Fibroblast of skin of scalp (primary cell): Measurements from ENCODE around the gene ILF2. TPM values are rescaled to one million over a fixed set of nuclear protein-coding genes. Genes with fewer than 3 reads are reported as not detected.
A peak's percentile ranks its signal among the peaks of the same experiment; 100 is the strongest.
"Not testable (repeated sequence)": the region's sequence is repeated elsewhere in the genome, so short reads cannot be mapped to it uniquely, and the experiment has no call there.

Experiments
- DNase-seq: peaks from one replicate; pipeline ENCODE4 v3.0.0-alpha.2; 2013
- polyA plus RNA-seq, 2 experiments: library from polyadenylated mRNA; unstranded; fragments of 120-200 nt; gene quantifications; one replicate each; pipeline ENCODE4 v1.2.1, GENCODE V29; 2013; ENCODE audit not compliant: insufficient read length in 2 of 2

The ILF2 gene
- polyA plus RNA-seq (2013, experiment 1 of 2; ENCODE audit: insufficient read length), result 192 TPM
- 188 TPM for polyA plus RNA-seq (2013, experiment 2 of 2; ENCODE audit: insufficient read length)

DNA sequence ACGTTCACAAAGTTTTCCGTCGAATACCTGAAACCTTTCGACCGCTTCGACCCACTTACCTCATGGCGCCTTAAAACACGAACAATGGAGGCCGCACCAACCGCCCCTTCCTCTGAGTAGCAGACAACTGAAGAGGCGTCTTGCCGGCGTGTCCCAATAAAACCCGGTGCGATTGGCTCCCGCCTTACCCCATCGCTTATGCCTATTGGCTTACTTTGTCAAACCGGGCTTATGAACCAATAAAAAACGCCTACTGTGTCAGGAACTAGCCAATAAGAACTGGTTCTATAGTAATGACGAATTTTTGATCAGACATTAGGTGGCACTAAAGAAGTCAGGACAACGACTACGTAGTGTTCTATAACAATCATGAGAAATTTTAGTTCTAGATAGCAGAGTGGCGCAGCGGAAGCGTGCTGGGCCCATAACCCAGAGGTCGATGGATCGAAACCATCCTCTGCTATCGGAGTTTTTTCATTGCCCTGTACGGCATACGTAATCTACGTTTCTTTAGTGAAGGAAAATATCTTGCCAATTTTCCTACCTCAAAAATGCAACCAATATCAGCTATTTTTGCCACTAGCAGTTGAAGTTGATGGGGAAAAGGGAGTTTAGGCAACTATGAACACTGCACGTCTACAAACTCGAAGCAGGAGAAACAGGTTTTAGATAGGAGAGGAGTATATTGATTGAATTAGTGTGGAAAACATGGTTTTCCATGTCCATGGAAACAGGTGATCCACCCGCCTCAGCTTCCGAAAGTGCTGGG, at the start of gene ILF2:
ILF2 (minus strand) TSS at position 135 of the 769 bp plus-strand sequence; CDS start at position 64, 71 bp downstream.
- DNase-seq, result peak; percentile 100

DNA sequence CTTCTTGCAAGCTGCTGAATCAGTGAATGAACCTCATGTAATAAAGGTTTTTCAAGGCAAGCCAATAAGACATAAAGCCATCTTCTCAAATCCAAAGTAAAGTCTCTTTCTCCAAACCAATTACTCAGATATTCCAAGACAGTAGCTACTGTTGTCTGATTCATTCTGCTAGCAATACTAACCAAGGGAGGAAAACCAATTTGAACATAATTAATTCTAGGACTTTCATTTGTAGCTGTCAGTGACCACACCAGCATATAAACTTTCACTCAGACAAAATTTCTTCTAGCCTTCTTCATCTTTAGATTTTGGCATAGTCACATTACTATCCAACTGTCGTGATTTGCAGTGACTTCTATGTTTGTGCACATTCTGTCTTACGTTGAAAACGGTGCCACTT, 46.5 kb upstream of the ILF2 start:
- DNase-seq, result no peak

DNA sequence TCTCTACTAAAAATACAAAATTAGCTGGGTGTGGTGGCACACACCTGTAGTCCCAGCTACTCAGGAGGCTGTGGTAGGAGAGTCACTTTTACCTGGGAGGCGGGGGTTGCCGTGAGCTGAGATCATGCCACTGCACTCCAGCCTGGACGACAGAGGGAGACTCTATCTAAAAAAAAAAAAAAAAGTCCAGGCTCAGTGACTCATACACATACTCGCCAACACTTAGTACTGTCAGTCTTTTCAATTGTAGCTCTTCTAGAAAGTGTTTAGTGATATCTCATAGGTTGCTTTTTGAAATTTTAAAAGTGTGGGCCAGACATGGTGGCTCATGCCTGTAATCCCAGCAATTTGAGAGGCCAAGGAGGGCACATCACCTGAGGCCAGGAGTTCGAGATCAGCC, 45.4 kb upstream of the ILF2 start:
- DNase-seq, result not testable (repeated sequence)

DNA sequence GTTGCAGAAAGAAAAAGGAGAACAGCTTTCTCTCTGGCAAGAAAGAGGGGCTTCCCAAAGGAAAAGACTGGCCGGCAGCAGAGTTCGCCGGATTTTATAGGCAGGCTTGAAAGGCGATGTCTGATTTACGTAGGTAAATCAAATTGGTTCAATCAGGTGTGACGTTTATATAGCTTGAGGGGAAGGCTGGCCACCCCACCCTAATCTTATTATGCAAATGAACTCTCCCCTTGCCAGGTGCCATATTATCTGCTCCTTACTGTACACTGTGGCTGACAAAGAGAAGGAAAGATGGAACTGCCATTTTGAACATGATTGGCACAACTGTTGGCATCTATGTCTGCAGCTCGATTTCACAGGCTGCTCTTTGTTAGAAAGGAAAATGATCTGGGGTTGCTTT, 40.2 kb upstream of the ILF2 start:
- no peak for DNase-seq

DNA sequence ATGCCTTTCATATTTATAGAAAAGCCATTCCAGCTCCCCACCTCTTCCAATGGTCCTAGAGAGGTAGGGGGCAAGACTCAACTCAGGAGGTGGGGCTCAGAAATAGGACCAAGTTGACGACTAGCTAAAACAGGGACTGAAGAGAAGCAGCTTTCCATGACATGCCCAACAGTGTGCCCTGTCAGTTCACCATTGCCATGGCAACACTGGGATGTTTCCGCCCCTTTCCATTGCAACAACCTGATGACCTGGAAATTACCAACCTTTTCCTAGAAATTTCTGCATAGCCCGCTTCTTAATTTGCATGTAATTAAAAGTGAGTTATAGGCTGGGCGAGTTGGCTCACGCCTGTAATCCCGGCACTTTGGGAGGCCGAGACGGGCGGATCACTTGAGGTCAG, 34.7 kb upstream of the ILF2 start:
- no peak for DNase-seq

DNA sequence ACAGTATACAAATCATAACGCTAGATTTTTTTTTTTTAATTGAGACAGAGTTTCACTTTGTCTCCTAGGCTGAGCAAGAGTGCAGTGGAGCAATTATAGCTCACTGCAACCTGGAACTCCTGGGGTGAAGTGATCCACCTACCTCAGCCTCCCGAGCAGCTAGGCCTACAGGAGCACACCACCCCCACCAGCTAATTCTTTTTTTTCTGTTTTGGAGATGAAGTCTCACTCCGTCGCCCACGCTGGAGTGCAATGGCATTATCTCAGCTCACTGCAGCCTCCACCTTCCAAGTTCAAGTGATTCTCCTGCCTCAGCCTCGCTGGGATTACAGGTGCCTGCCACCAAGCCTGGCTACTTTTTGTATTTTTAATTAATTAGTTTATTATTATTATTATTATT, 29.0 kb upstream of the ILF2 start:
- DNase-seq, result no peak

DNA sequence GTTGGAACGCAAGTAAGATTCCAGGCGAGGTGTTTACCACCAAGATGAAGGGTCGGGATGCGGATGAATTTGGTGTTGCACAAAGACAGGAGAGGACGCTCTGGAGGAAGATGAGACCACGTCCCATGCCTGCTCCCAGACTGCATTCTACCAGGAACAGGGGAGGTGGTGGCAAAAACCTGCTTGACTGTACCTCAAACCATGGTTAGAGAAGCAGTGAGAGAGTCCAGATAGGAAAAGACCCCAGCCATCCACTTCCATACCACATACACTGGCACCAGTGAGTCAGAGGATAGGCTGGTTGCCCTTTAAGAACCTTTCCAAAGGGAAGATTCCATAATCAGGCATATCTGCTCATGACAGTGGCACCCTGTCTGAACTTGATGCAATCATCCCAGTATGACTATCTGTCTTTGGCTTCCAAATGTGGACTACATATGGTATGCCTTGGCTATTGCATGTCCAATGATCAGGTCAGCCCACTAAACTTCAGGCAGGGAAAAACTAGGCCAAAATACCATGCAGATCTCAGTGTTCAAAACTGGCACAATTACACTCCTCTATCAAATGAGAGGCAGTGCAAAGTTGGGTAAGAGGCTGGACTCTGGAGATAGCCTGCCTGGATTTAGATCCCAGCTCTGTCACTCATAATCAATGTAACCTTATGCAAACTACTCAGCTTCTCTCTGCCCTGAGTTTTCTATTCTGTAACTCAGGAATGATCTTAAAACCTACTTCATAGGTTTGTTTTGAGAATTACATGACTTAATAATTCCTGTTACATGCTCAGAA, 28.3 kb upstream of the ILF2 start:
- DNase-seq, result peak; percentile 40

DNA sequence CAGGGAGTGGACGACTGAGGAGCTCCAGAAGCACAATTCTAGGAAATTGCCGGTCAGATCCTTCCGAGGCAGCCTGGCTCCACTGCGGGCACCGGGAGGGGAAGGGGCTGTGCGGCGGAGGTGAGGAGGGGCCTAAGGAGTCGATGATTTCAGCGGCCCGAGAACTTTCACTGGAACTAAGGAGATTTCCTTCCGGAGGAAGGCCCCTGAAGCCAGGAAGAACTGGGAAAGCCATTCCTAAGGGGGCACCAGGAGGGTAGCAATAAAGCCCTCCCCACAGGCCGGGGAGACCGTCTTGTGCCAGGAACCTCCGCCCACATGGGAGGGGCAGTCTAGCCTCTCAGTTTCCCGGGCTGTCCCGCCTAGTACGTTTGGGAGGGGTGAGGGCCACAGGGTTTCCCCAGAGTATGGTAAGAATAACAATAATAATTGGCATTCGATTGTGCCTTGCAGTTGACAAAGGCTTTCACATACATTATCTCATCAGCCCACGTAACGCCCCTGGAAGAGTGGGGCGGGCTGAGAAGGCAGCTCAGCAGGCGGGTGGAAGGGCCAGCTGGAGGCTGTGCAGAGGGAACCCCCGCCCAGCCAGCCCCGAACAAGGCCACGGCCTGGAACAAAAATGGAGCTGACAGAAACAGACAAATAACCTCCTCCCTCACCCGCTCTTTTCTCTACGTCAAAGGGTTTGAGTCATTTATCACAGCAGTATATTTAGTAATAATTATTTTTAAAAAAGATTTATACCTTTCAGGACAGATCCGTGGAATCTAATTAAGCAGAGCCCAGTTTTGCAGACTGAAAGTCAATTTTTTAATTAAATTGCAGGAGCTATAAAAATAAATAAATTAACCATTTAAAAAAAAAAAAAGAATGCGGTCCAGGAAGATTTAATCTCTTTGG, 27.5 kb upstream of the ILF2 start:
- peak; percentile 28 for DNase-seq

DNA sequence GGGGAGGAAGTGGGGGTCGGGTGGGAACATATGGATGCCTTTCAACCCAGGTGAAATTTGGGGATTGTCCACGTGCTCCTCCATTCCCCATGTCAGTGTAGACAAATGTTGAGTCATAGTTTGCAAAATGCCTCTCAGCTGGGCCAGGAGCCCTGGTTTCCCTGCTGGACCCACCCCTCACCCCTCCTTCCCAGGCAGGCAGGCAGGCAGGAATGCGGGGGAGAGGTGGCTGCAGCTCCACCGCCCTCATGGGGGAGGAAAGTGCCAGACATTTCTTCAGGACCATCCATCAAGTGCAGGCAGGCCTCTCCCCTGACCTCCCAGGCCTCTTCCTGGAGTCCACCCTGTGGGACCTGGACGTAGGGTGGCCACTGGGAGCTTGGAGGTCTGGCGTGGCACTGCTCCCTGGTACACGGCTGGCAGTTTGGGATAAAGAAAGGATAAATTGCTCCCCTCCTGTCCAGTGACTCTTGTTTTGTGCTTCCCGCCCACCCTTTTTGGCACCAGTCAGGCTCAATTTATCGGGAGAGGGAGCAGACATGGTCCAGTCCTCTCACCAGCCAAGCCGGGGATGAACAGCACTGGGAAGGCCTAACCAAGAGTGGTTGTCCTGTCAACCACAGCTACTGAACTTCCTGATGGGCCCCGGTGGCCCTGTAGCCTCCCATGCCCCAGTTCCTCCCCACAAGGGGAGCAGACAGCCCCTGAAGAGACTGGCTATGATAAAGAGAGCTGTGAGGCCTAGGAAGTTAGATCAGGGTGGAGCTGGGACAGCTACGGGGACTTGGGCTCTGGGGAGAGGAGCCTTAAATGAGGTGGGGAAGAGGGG, 26.6 kb upstream of the ILF2 start:
- no peak for DNase-seq

DNA sequence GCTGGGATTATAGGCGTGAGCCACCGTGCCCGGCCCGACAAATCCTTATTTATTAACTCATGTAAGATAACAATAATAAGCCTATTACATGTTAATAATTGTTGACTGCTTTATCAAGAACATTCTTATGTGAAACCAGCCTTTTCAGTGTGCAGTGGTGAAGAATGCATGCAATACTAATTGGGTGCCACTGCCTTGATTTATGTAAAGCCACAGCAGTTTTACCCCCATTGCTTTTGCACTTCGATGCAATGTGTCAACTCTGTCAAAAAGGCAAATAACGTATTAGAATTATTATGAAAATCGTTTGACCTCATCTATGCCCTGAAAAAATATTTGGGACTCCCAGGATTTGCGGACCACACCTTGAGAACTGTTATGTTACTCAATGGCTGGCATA, 25.9 kb upstream of the ILF2 start:
- no peak for DNase-seq

DNA sequence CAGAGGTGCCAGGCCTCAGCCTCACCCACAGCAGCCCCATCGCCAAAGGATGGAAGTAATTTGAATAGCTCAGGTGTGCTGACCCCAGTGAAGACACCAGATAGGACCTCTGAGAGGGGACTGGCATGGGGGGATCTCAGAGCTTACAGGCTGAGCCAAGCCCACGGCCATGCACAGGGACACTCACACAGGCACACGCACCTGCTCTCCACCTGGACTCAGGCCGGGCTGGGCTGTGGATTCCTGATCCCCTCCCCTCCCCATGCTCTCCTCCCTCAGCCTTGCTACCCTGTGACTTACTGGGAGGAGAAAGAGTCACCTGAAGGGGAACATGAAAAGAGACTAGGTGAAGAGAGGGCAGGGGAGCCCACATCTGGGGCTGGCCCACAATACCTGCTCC, 22.7 kb upstream of the ILF2 start:
- DNase-seq, result no peak

DNA sequence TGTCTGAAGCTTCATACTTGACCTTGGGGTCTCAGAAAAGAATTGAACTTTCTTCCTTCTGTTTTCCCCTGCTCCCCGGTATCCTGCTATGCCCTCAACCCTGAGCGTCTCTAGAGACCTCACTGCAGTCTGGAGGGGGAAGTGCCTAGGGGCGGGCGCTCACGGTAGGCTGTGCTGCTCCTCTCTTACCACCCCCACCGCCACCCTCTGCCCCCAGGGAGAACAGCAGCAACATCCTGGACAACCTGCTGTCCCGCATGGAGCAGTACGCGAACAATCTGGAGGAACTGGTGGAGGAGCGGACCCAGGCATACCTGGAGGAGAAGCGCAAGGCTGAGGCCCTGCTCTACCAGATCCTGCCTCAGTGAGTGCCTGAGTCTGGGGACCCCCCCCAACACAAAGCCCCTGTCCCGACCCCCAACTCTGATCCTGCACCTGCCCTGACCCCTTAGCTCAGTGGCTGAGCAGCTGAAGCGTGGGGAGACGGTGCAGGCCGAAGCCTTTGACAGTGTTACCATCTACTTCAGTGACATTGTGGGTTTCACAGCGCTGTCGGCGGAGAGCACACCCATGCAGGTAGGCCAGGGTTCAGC, 18.0 kb upstream of the ILF2 start:
- DNase-seq, result no peak

DNA sequence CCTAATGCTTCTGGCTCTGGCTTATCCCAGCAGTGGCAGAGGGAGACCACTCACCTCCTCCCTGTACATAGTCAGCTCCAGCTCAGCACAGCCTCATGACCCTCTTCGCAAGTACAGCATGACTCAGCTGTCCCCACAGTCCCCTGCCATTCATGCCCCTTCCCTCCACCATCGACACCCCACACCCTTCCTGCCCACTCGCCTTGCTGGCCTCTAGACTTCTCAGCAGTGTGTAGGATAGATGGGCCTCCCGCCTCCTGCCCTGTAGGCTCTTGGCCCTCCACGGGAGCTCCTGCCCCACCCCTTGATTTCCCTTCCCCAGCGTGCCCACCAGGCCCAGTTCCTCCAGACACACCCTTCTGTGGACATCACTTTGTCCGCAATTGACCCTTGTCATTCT, 17.5 kb upstream of the ILF2 start:
- no peak for DNase-seq

DNA sequence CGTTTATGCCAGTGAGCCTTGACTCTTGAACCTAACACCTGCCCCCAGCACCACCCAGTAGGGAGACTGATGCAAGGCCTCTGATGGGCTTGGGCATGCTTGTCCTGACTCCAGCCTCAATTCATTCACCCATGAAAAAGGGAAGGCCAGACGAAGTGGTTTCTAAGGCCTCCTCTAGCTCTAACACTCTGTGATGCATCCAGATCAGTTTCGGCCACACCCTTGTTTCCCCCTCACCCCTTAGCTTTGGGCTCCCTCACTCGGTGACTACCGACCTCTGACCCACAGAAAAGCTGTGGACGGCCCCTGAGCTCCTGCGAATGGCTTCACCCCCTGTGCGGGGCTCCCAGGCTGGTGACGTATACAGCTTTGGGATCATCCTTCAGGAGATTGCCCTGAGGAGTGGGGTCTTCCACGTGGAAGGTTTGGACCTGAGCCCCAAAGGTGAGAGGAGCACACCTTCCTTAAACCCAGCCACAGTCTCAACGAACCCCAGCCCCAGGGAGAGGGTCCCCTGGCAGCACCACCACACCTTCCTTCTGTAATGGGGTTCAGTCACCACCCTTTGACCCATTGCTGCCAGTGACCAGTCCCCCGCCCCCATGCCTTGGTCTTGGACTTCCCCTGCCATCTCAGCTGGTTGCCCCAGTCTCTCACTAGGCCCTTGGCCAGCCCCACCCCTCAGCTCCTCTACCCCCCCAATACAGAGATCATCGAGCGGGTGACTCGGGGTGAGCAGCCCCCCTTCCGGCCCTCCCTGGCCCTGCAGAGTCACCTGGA, 16.7 kb upstream of the ILF2 start:
- no peak for DNase-seq

DNA sequence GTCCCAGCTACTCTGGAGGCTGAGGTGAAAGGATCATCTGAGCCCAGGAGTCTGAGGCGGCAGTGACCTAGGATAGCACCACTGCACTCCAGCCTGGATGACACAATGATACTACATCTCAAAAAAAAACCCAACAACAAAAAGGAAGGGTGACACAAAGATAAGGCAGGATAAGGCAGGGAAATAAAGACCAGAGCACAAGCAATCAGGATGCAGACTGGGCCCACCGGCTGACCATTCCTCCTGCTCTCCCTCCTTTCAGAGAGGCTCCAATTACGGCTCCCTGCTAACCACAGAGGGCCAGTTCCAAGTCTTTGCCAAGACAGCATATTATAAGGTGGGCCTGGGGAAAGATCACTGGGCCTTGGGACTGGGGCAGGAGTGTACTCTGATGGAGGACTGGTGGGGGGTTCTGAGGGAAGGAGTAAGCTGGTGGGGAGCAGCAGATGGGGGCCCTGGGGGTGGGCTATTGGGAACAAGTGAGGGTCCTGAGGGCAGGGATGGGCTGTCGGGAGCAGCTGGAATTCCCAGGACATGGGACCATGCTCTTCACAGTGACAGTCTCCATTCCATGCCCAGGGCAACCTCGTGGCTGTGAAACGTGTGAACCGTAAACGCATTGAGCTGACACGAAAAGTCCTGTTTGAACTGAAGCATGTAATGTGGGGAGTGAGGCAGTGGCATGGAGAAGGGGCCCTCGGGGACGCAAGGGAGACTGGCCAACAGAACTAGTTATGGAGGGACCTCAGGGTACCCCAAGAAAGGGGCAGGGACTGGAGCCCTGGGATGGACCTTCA, 14.9 kb upstream of the ILF2 start:
- DNase-seq, result no peak

DNA sequence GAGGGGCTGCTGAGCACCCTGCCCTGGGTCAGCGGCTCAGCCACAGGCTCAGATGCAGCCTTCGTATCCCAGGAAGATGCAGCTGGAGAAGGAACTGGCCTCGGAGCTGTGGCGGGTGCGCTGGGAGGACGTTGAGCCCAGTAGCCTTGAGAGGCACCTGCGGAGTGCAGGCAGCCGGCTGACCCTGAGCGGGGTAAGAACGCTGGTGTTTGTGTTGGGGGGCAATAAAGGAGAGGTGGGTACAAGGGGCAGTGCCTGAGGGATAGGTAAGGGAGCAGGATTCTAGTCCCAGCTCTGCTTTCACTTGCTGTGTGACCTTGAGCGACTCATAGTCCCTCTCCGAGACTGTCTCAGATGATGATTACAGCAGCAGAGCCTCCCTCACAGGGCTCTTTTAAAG, 14.1 kb upstream of the ILF2 start:
- DNase-seq, result no peak

DNA sequence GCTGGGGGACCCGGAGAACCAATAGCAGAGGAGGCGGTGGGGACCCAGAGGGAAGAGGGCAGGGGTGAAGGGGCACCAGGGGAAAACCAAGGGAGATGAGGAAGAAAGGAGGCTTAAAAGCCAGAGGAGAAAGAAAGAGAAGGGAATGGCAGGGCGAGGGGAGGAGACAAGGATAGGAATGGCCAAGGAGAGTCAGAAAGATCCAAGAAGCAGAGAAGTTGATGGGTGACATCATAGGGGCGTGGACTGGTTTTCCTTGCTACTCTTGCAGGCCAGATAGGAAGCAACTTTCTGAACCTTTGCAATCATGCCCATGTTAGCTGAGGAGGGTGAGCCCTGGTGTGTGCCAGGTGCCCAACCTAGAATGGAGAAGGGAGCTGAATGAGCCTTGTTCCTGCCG, 13.1 kb upstream of the ILF2 start:
- DNase-seq, result no peak

DNA sequence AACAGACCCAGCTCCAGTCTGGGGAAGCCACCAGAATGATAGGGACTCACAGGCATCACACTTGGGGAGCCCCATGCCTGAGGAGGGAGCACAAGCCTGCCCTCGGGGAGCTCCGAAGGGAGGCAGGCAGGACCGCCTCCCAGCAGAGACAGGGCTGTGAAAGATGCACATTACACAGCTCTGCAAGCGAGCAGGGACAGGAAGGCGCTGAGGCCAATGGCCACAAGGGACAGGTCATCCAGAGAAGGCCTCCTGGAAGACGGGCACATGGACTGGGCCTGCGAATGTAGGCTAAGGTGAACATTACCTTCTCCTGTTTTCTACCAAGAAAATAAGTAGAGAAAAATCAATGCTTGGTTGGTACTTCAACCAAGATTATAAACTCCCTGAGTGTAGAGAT, 11.9 kb upstream of the ILF2 start:
- DNase-seq, result no peak

DNA sequence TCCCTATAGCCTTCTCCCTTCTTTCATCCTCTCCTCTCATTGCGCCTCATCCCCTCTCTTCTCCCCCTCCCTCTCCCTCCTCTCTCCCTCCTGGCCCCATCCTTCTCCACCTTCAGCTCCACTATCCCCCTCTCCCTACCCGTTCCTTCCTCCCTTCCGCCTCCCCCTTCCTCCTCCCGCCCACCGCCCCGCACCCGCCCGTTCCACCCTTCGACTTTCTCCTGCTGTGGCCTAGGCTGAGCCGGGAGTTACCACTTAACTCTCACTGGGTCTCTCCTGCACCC, 9.3 kb upstream of the ILF2 start:
- no peak for DNase-seq
